ENCODE results near the gene NACC2. TPM values are rescaled to one million over a fixed set of nuclear protein-coding genes. Genes with fewer than 3 reads are reported as not detected.
A peak's percentile ranks its signal among the peaks of the same experiment; 100 is the strongest.

NACC2 gene
- total and polyA plus RNA-seq, 2 experiments from 2014 or later: 3.8 to 20.8 TPM

DNA sequence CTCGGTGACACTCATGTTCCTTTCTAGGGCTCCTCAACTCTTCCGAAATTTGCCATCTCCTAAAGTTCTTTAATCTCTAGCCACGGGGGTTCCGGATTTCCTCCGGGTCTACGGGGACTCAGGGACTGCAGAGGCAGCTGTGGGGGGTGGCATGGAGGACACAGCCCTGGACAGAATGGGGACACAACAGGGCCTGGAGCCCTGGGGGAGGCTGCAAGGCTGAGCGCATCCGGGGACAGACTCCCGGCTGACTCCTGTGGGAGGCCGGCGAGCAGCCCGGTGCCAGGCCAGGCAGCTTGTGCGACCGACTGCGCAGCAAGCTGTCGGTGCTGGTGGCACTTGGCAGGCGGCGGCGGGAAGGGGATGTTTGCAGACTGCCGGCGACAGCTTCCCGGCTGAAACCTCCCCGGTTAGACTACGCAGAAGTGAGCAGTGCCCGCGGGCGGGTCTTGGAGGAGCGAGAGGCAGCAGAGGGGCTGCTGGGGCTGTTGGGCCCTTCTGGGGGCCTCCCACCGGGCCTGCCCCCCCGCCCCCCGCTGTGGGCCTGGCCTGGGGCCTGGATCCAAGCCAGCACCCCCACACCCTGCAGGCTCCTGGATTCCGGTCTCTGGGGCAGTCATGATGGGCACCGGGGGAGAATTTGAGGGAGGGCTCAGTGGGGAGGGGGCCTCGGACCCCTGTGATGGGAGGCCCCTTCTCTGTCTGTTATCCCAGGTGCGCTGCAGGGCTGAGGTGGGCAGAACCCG lies 105.2 kb downstream of the NACC2 start:
- Histone ChIP-seq H3K27me3 (ENCODE audit: insufficient read depth) (no peaks in the 10 kb centered on the region), H3K4me1 (ENCODE audit: insufficient read depth) (peaks cover 31% of the 10 kb centered on the region; the same call in 1 of the 2 replicates), H3K4me2 (peak overlapping the region; percentile 43; the same call in 1 of the 2 replicates), H2AFZ (no peak overlapping the region), H3K4me3 (no peak overlapping the region), H3F3A (replicated peaks; ENCODE audit: low read depth) (peaks cover 7% of the 10 kb centered on the region), H3K36me3 (ENCODE audit: insufficient read depth) (no peaks in the 10 kb centered on the region), H4K20me1 (replicated peaks; ENCODE audit: insufficient read depth) (no peaks in the 10 kb centered on the region), H3K9me2 (ENCODE audit: insufficient read depth) (no peaks in the 10 kb centered on the region), H3K27ac (ENCODE audit: low read depth) (no peak overlapping the region), H3K79me2 (replicated peaks; ENCODE audit: insufficient read depth) (no peaks in the 10 kb centered on the region)
- Mint-ChIP-seq H3K27me3 (ENCODE audit: insufficient read depth, low read depth, poor library complexity) (peaks cover 13% of the 10 kb centered on the region), H3K27ac (no peak overlapping the region), H3K9me3 (no peaks in the 10 kb centered on the region), H3K36me3 (ENCODE audit: low read depth) (no peaks in the 10 kb centered on the region), H3K4me3 (no peak overlapping the region), H3K4me1 (peaks cover 22% of the 10 kb centered on the region)
- DNase-seq (ENCODE audit: low spot score) (no peak), ATAC-seq (peak; percentile 1; the same call in 2 of the 3 replicates)
- TF ChIP-seq JUNB (IDR thresholded peaks at IDR 0.05; ENCODE audit: unreplicated experiment) (no peak), ZNF331 (CRISPR knock-in tag; IDR thresholded peaks at IDR 0.05; ENCODE audit: low read depth) (no peak), STAT1 (IDR thresholded peaks at IDR 0.05; ENCODE audit: unreplicated experiment) (no peak), ZNF114 (CRISPR knock-in tag; IDR thresholded peaks at IDR 0.05) (no peak), CTCF (conservative IDR thresholded peaks at IDR 0.05; ENCODE audit: low read depth in 2 of 2) (no peak), ZNF462 (CRISPR knock-in tag; IDR thresholded peaks at IDR 0.05) (no peak)
- TF ChIP-seq, protein P1, sequence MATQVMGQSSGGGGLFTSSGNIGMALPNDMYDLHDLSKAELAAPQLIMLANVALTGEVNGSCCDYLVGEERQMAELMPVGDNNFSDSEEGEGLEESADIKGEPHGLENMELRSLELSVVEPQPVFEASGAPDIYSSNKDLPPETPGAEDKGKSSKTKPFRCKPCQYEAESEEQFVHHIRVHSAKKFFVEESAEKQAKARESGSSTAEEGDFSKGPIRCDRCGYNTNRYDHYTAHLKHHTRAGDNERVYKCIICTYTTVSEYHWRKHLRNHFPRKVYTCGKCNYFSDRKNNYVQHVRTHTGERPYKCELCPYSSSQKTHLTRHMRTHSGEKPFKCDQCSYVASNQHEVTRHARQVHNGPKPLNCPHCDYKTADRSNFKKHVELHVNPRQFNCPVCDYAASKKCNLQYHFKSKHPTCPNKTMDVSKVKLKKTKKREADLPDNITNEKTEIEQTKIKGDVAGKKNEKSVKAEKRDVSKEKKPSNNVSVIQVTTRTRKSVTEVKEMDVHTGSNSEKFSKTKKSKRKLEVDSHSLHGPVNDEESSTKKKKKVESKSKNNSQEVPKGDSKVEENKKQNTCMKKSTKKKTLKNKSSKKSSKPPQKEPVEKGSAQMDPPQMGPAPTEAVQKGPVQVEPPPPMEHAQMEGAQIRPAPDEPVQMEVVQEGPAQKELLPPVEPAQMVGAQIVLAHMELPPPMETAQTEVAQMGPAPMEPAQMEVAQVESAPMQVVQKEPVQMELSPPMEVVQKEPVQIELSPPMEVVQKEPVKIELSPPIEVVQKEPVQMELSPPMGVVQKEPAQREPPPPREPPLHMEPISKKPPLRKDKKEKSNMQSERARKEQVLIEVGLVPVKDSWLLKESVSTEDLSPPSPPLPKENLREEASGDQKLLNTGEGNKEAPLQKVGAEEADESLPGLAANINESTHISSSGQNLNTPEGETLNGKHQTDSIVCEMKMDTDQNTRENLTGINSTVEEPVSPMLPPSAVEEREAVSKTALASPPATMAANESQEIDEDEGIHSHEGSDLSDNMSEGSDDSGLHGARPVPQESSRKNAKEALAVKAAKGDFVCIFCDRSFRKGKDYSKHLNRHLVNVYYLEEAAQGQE (IDR thresholded peaks at IDR 0.05; ENCODE audit: unreplicated experiment): no peak
